Spleen (tissue), 11 donors: ENCODE results near the gene KRT23. TPM values are rescaled to one million over a fixed set of nuclear protein-coding genes. Genes with fewer than 3 reads are reported as not detected.

Experiments used
- DNase-seq: peaks from one replicate; pipeline ENCODE4 v3.0.0-alpha.2; 2020
- H3K27ac ChIP-seq, 8 donors: fragments of 200-600 bp; sonication (generic) in 7 of 8; 1 replicate in 4 of 8; 2 replicates in 4 of 8; pipeline versions ENCODE4 v1.5.0 to v1.8.0; 2016 to 2021; ENCODE audit warnings: inconsistent platforms in 4 of 8, mild to moderate bottlenecking in 4 of 8, moderate library complexity in 1 of 8
- H3K27me3 ChIP-seq, 7 donors: fragments of 200-600 bp; sonication (generic) in 6 of 7; replicated peaks in 1 of 7; 1 replicate in 4 of 7; 2 replicates in 3 of 7; pipeline versions ENCODE4 v1.5.0 to v1.8.0; 2016 to 2021; ENCODE audit warnings: inconsistent platforms in 3 of 7, mild to moderate bottlenecking in 1 of 7
- H3K36me3 ChIP-seq, 6 donors: fragments of 200-600 bp; sonication (generic) in 5 of 6; 1 replicate in 4 of 6; 2 replicates in 2 of 6; pipeline versions ENCODE4 v1.5.0 to v1.8.0; 2016 to 2021; ENCODE audit warnings: inconsistent platforms in 2 of 6
- H3K4me1 ChIP-seq, 6 donors: fragments of 200-600 bp; sonication (generic) in 5 of 6; 1 replicate in 3 of 6; 2 replicates in 3 of 6; pipeline versions ENCODE4 v1.5.0 to v1.8.0; 2016 to 2021; ENCODE audit warnings: inconsistent platforms in 3 of 6
- H3K4me3 ChIP-seq, 8 donors: fragments of 200-600 bp; sonication (generic) in 7 of 8; 1 replicate in 4 of 8; 2 replicates in 4 of 8; pipeline versions ENCODE4 v1.5.0 to v1.8.0; 2016 to 2021; ENCODE audit warnings: inconsistent platforms in 4 of 8, mild to moderate bottlenecking in 4 of 8, moderate library complexity in 2 of 8
- H3K9me3 ChIP-seq, 8 donors: fragments of 200-600 bp; sonication (generic) in 7 of 8; 1 replicate in 4 of 8; 2 replicates in 4 of 8; pipeline versions ENCODE4 v1.5.0 to v1.8.0; 2016 to 2021; ENCODE audit warnings: inconsistent platforms in 4 of 8
- POLR2A ChIP-seq, 3 donors: fragments of 450-650 bp; IDR thresholded peaks; one replicate each; pipeline ENCODE4 v1.5.1; 2017; ENCODE audit warnings: antibody characterized with exemption in 3 of 3, mild to moderate bottlenecking in 1 of 3
- POLR2AphosphoS5 ChIP-seq, 3 donors: sonication (generic); formaldehyde crosslinking; IDR thresholded peaks; one replicate each; pipeline ENCODE4 v1.5.1; 2017; ENCODE audit warnings: antibody characterized with exemption in 3 of 3
- WGBS, 5 donors: extraction: QIAGEN DNeasy Blood & Tissue Kit in 3 of 5; methylation state at CpG; one replicate each; pipeline versions ENCODE4 v1.1.5 to v1.1.7; 2013 to 2018; 5-methylcytosine and 5-hydroxymethylcytosine counted together
- intact Hi-C: fragments of 100-400 bp; cut with DNase I; formaldehyde crosslinking; loops from one replicate; pipeline ENCODE4 v1.15.0; 2023; ENCODE audit warnings: low total_unique reads
- polyA plus RNA-seq, 3 donors: library from polyadenylated mRNA; stranded (reverse); fragments of 200-250 nt; gene quantifications; one replicate each; pipeline ENCODE4 v1.2.1, GENCODE V29; 2013
- total RNA-seq, 7 donors: library from RNA; depleted of rRNA in 3 of 7; stranded (reverse); fragments of >200 nt in 3 of 7; fragmentation: NEBNext Ultra II Directional in 4 of 7; extraction: Animal tissue kit (Norgen Biotek cat#: 25700) in 4 of 7; gene quantifications; one replicate each; pipeline versions ENCODE4 v1.1.0 to v1.2.1, GENCODE V29; 2016 to 2021
- TF ChIP-seq, protein P1 (sequence below), 11 experiments: fragments of 200-600 bp in 7 of 11; fragments of 450-650 bp in 4 of 11; sonication (generic) in 4 of 11; IDR thresholded peaks in 8 of 11; conservative IDR thresholded peaks in 3 of 11; 1 replicate in 7 of 11; 2 replicates in 4 of 11; pipeline versions ENCODE4 v1.4.0 to v1.8.0; 2016 to 2021; ENCODE audit warnings: antibody characterized with exemption in 11 of 11, inconsistent platforms in 4 of 11, mild to moderate bottlenecking in 1 of 11
- donor health status: healthy with polysubstance abuse.
- donor health status: DM: no; HTN: no; CAD: no; lungs with moderate emphysema.
- donor health status: DM: no; HTN: no; CAD: no.
- donor health status: Bipolar disorder and iron deficiency.
- donor health status: healthy.
- donor health status: DM: no; HTN: no; CAD: no.
- donor health status: DM: yes; HTN: yes; CAD: no.

The KRT23 gene
- total and polyA plus RNA-seq, 10 donors = 0.03 to 21.7 (median 2.9) TPM

- no peak overlapping the region for H3K27ac ChIP-seq
- no peaks in the 10 kb centered on the region for H3K9me3 ChIP-seq
- H3K4me3 ChIP-seq = no peak overlapping the region
- no peak for TF ChIP-seq POLR2A (IDR thresholded peaks at IDR 0.05)
- TF ChIP-seq, protein P1, sequence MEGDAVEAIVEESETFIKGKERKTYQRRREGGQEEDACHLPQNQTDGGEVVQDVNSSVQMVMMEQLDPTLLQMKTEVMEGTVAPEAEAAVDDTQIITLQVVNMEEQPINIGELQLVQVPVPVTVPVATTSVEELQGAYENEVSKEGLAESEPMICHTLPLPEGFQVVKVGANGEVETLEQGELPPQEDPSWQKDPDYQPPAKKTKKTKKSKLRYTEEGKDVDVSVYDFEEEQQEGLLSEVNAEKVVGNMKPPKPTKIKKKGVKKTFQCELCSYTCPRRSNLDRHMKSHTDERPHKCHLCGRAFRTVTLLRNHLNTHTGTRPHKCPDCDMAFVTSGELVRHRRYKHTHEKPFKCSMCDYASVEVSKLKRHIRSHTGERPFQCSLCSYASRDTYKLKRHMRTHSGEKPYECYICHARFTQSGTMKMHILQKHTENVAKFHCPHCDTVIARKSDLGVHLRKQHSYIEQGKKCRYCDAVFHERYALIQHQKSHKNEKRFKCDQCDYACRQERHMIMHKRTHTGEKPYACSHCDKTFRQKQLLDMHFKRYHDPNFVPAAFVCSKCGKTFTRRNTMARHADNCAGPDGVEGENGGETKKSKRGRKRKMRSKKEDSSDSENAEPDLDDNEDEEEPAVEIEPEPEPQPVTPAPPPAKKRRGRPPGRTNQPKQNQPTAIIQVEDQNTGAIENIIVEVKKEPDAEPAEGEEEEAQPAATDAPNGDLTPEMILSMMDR (IDR thresholded peaks at IDR 0.05 in 8 of 11, conservative IDR thresholded peaks at IDR 0.05 in 3 of 11) = no peak
- no peak for TF ChIP-seq POLR2AphosphoS5 (IDR thresholded peaks at IDR 0.05)
- intact Hi-C loops = no loop called here
- WGBS, 5 donors = 81 to 89% (median 83%) methylated on average over 4 of the region's 4 CpGs
- no peak for DNase-seq
- no peaks in the 10 kb centered on the region for H3K4me1 ChIP-seq
- H3K27me3 ChIP-seq = peaks cover 0 to 6% (median 0%) of the 10 kb centered on the region in 7 donors
- no peaks in the 10 kb centered on the region for H3K36me3 ChIP-seq
Measured at GRCh38 chr17:40962059-40962561, 24.7 kb upstream of the KRT23 start.

- no peak for DNase-seq
- no peak overlapping the region for H3K27ac ChIP-seq
- H3K4me1 ChIP-seq = no peaks in the 10 kb centered on the region
- peaks cover 0 to 6% (median 0%) of the 10 kb centered on the region in 7 donors for H3K27me3 ChIP-seq
- H3K4me3 ChIP-seq = no peak overlapping the region
- H3K9me3 ChIP-seq = no peaks in the 10 kb centered on the region
- no peaks in the 10 kb centered on the region for H3K36me3 ChIP-seq
- WGBS, 5 donors = 75 to 100% (median 87%) methylated on average over 1 of the region's 1 CpG
- intact Hi-C loops = no loop called here
- TF ChIP-seq, protein P1 (IDR thresholded peaks at IDR 0.05 in 8 of 11, conservative IDR thresholded peaks at IDR 0.05 in 3 of 11) = no peak
- no peak for TF ChIP-seq POLR2AphosphoS5 (IDR thresholded peaks at IDR 0.05)
- TF ChIP-seq POLR2A (IDR thresholded peaks at IDR 0.05) = no peak
Measured at GRCh38 chr17:40961591-40961990, 24.1 kb upstream of the KRT23 start.

DNA sequence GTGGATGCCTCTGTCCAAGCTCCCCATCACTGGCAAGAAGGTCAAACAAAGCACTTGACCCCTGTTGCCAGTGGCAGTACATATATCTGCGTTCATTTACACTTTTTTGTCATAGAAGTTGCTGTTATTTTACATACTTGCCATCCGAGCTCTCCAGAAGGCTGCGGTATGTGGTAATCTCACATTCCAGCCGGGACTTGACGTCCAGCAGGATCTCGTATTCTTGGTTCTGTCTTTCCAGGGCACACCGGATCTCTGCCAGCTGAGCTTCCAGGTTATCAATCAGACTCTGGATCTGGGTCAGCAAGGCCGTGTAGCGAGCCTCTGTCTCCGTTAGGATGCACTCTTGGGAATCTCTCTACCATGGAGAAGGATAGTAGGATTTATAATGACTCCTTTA, 22.7 kb upstream of the KRT23 start:
- no peaks in the 10 kb centered on the region for H3K9me3 ChIP-seq
- no peak for TF ChIP-seq POLR2A (IDR thresholded peaks at IDR 0.05)
- TF ChIP-seq POLR2AphosphoS5 (IDR thresholded peaks at IDR 0.05) = no peak
- TF ChIP-seq, protein P1 (IDR thresholded peaks at IDR 0.05 in 8 of 11, conservative IDR thresholded peaks at IDR 0.05 in 3 of 11) = no peak
- no peak for DNase-seq
- H3K4me1 ChIP-seq = no peaks in the 10 kb centered on the region
- H3K27ac ChIP-seq = peak overlapping the region in 1 of 8 donors; percentile 5
- H3K27me3 ChIP-seq = peaks cover 0 to 6% (median 0%) of the 10 kb centered on the region in 7 donors
- H3K36me3 ChIP-seq = no peaks in the 10 kb centered on the region
- intact Hi-C loops = no loop called here
- H3K4me3 ChIP-seq = peak overlapping the region in 3 of 8 donors; percentile 14 to 35 (median 21)
- 72 to 85% (median 75%) methylated on average over 10 of the region's 10 CpGs for WGBS, 5 donors

DNA sequence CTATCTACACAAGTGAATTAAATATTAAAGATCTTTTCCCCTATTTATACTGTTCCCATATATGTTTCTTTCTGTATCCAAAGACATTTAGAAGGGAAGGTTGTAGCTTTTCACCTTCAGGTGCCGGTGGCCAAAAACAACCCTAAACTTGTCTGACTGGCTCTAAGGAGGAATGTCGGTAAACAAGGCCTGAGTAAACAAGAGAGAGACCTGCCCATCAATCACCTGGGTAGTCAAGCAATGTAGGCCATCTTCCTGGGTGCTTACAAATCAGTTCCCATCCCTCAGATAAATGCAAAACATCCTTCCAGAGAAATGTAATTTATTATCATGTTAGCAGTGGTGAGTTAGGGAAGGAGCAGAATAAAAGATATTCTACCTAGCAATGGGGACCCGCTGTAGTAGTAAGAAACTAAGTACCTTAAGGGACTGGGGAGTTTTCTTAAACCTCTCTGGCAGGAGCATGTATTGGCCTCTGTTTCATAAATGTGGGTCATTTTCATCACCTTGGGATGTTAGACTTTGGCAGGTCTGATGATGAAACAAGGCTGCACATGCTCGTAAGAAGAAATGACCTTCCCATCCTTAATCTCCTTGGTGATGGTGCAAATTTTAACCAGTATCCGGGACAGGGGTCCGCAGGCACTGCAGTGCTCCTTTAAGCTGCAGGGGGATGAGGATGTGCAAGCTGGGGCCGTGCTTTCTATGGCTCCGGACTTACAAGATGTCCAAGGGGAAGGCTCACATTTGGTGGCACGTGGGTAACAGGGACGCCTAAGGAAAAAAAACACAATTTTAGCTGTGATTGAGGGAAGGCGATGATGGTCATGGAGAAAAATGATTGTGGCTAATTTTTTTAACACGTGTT, 20.9 kb upstream of the KRT23 start:
- no peak for DNase-seq
- Histone ChIP-seq H3K27ac (no peak overlapping the region), H3K4me1 (no peaks in the 10 kb centered on the region), H3K36me3 (no peaks in the 10 kb centered on the region), H3K9me3 (no peaks in the 10 kb centered on the region), H3K4me3 (no peak overlapping the region), H3K27me3 (peaks cover 0 to 13% (median 0%) of the 10 kb centered on the region in 7 donors)
- TF ChIP-seq, protein P1 (IDR thresholded peaks at IDR 0.05 in 8 of 11, conservative IDR thresholded peaks at IDR 0.05 in 3 of 11) = no peak
- TF ChIP-seq POLR2A (IDR thresholded peaks at IDR 0.05) (no peak), POLR2AphosphoS5 (IDR thresholded peaks at IDR 0.05) (no peak)
- intact Hi-C loops = no loop called here
- WGBS, 5 donors = 84 to 91% (median 85%) methylated on average over 12 of the region's 12 CpGs
